KBM-7 (cell line): ENCODE data around the gene EPDR1.

Source experiments
- DNase-seq: peaks from one replicate; pipeline ENCODE4 v3.0.0-alpha.2; 2015
- in situ Hi-C: fragments of 300-500 bp; cut with MboI; formaldehyde crosslinking; loops from 2 replicates; pipeline ENCODE4 v1.14.3; 2020; ENCODE audit warnings: low sequenced_read_pairs, low pct_unique_long_range_greater_than_20kb, mixed read lengths

Gene EPDR1

DNA sequence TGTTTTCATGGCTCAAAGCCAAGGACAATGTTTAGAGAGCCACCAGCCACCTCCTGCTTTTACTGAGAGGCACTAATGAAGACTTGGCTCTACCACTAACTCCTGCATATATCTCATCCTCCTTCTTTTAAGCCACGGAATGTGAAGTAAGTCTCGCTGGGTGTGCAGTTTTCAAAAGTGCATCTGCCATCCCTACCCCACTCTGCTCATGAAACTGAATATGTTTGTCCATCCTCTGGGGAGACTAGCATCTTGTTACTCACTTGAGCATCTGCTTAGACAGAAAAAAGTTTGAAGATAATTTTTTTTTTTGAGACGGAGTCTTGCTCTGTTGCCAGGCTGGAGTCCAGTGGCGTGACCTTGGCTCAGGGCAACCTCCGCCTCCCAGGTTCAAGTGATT lies 40.8 kb downstream of the EPDR1 start:
- DNase-seq, result no peak
- in situ Hi-C loops, result no loop called here

DNA sequence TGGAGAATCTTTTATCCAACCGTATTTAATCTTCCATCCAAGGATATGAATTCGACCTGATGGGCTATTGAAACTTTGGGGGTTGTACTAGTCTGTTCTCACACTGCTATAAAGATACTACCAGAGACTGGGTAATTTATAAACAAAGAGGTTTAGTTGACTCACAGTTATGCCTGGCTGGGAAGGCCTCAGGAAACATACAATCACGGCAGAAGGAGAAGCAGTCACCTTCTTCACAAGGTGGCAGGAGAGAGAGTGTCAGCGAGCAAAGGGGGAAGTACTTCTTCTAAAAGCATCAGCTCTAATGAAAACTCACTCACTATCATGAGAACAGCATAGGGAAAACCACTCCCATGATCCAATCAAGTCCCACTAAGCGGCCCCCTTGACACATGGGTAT lies 43.8 kb downstream of the EPDR1 start:
- in situ Hi-C loops, result no loop called here
- DNase-seq, result no peak

DNA sequence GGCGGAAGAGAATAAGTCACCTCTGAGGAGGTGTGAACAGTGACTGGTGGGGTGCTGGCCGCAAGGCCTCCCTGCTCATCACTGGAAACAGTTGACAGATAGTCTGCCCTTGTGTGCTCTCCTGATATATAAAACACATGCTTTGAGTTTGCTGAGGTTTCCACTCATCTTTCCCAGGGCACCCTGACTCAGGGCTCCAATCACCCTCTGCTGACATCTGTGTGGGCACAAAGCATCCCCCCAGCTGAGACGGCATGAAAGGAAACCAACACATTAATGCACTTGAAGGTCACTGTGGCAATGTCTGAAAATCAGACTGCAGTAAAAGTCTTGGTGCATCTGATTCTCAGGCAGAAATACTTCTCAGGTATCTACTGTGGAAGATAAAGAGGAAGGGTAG lies 49.8 kb downstream of the EPDR1 start:
- in situ Hi-C loops, result no loop called here
- DNase-seq, result no peak

DNA sequence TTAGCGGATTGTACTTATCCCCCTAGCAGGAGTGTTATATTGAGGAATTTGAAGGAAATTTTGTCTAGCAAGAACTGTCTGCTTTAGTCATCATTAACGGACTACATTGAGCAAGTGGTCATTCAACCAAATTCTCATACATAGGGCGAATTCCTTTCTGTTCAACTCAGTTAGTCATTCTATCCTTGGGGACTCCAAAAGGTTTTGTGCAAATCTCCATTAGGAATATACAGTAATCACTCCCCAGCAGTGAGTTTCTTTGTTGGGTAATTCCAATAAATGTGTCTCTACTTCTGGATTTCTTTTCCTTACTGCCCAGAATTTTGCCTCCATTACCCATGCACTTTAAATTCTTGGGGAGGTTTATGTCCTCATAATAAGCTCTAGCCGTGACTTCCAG lies 51.1 kb downstream of the EPDR1 start:
- DNase-seq, result no peak
- in situ Hi-C loops, result no loop called here

DNA sequence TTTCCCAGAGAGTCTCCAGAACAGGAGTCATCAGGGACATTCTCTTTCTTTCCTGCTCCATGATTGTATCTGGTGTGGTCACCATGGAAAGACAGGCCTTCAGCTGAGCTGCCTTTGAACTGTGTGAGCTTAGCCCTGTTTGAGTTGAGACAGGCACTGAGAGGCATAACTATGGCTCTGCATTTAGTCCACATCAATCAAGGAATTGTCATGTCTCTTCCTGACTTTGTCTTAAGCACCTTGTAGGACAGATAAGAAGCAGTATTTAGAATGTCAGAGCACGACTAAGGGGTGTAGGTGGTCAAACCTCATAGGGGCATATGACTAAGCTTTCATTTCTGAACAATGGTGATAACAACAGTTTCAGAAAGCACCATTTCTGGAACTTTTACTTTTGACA lies 53.5 kb downstream of the EPDR1 start:
- peak; percentile 16 for DNase-seq
- in situ Hi-C loops, result no loop called here

DNA sequence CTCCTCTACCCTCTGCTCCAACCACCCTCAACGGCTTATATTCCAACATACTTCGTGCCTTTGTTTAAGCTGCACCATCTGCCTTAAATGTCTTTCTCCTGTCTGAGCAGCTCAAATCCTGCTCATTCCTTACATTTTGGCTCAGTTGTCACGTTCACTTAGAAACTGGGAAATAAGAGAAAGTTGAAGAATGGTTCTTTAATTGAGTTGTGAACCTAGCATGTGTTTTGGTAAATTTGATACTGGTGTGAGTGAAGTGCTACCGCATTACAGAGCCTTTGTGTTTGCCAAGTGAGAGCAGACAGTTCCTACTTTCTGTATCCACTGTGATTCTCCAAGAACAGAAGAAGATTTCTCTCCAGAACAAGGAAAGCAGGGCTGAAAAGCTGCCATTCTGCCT lies 54.3 kb downstream of the EPDR1 start:
- DNase-seq, result no peak
- in situ Hi-C loops, result no loop called here

DNA sequence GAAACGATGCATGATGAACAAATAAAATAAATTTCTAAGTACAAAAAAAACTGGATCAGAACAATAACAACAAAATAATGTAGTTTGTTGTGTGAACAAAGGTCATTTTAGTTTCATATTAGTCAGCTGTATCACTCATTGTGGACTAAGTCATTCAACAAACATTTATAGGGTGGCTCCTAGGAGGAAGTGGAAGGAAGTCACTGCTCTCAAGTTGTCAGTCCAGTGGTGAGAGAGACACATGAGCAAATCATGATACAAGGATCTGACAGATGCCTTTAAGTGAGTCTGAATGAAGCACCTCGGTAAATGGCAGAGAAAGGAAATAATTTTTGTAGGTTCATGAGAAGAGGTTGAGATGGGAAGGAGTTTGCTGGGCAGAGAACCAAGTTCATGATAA lies 56.8 kb downstream of the EPDR1 start:
- DNase-seq, result peak; percentile 10
- in situ Hi-C loops, result no loop called here

DNA sequence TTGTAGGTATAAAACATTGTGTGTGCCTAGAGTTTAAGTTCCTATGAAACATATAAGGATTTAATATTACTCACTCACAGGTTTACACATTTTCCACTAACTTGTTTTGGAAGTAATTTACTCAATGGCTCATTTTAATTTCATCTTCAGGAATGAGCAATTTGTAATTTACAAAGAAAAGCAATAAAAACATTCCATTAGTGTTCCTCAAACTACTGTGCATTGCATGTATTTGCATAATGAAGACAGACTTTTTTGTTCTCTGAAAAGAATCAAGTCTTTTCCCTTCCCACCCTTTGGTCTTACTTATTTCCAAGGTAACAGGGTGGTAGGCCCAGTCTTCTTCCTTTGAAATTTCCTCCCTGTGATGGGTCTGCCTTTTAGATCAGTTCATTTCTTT lies 61.2 kb downstream of the EPDR1 start:
- in situ Hi-C loops, result no loop called here

DNA sequence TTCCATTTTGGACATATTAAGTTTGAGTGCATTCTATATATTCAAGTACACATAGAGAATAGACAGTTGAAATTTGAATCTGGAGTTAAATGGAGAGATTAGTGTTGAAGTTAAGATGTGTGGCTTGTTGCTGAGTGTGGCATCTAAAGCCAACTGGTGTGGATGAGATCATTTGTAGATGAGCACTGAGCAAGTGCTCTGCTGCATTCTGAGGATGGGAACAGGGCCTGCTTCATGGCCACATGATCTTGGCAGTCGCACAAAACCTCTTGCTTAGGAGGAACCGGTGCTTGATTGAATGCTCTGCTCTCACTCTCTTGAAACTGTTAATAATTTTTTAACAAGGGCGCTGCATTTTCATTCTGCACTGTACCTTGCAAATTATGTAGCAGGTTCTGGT lies 62.0 kb downstream of the EPDR1 start:
- in situ Hi-C loops, result no loop called here

More for the DNA sequence above, 61.2 kb downstream of the EPDR1 start:
- no peak for DNase-seq

DNA sequence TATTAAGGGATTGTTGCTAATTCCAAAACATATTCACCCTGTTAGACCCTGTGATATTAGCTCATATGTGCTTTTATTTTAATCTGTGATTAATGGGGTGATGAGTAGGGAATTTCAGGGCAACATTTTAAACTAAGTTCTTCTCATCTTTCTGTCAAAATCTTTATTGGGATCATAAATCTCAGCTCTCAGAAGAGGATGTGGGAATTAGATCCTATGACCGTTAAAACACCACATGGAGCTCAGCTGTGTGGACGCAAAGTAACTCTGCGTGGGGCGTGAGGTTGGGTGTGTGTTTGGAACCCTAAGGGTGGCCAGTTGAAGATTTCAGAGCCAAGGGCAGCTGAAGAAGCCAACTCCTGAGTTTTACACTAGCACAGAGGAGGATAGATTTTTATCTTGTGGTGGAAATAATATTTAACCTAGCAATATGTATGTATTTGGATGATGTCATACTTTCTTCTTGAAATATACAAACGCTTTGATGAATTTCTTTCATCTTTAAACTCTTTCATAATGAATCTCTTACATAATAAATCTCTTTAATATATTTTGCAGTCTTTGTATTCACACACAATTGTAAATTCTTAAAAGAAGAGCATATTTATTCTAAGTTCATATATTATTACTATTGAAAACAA lies 64.4 kb downstream of the EPDR1 start:
- in situ Hi-C loops, result no loop called here
- no peak for DNase-seq

More for the DNA sequence above, 62.0 kb downstream of the EPDR1 start:
- DNase-seq, result no peak

DNA sequence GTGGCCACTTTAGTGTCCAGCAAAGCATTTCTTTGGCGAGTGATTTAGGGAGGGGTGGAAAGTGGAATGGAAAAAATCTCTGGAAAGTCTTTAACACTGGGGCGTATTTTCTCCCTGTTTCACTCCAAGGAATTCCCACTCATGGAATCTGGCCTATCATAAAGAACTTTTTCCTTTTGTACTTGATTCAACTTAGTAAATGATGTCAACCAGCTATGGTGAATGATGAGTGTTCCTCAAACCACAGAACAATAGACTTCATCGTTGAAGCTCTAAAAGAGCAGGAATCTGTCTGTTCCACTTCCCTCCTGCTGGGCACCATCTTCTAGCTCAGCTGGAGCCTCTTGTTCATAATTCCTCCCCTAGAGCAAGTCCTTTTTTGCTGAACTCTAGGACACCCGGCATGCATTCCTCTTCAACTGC lies 66.5 kb downstream of the EPDR1 start:
- in situ Hi-C loops, result no loop called here
- no peak for DNase-seq

DNA sequence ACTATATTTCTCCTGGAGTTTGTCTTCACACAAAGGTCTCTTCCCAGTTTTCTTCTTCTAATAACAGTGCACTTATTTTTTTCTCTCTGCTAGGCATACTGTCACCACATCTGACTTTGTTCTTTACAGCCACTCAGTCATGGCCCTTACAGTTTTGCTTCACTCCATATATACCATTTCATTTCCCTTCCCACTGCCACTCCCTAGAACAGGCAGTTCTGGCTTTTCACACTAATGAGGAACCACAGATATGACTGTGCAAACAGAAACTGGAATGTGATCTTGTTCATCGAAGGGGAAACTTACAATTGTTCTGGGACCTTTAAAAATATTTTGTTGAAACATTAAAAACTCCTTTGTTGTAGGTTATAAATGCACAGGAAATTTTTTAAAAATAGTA lies 67.3 kb downstream of the EPDR1 start:
- DNase-seq, result peak; percentile 70
- in situ Hi-C loops, result no loop called here

DNA sequence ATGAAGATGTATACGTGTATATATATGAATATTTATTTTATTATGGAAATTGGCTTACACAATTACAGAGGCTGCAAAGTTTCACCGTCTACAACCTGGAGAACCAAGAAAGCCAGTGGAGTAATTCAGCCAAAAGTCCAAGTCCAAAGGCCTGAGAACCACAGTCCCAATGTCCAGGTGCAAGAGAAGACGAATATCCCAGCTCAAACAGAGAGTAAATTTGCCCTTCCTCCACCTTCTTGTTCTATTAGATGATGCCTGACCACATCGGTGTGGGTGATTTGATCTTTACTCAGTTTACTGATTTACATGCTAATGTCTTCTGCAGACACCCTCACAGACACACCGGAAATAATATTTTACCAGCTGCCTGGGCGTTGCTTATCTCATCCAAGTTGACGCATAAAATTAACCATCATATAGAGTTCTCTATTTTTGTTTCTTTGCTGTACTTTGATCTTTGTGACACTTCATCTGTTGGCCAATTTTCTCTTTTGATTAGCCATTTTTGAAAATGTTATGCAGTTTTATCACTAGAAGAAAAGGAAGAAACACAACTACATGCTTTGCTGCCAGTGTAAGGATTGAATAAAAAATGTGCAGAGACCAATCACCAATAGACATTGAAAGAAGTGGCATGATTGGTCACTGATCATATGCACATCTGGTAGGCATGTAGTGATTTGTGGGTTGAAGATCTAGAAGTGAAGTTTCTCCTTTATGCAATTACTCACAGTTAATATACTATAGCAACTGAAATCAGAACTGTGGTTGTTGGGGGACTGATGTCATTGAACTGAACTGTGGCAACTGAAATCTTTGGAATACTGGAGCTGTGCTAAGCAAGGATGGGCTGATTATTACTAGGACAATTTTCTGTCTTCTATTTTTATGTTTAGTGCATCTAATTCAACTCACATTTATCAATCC lies 68.5 kb downstream of the EPDR1 start:
- no peak for DNase-seq
- in situ Hi-C loops, result no loop called here

DNA sequence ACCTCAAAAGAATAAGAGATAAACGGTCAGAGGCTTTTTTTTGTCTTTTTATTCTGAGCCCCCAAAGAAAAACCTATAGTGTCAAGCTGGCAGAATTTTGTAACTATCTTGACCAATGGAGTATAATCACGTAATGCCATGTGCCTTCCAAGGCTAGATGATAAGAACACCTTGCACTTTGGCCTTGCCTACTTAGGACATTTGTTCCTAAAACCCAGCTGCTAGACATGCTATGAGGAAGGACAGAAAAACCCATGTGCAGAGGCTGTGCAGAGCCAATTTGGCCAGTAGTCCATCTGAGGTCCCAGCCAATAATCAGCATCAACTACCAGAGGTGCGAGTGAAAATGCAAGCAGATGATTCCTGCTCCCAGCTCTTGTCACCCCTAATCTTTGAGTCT lies 69.9 kb downstream of the EPDR1 start:
- in situ Hi-C loops, result no loop called here
- no peak for DNase-seq

DNA sequence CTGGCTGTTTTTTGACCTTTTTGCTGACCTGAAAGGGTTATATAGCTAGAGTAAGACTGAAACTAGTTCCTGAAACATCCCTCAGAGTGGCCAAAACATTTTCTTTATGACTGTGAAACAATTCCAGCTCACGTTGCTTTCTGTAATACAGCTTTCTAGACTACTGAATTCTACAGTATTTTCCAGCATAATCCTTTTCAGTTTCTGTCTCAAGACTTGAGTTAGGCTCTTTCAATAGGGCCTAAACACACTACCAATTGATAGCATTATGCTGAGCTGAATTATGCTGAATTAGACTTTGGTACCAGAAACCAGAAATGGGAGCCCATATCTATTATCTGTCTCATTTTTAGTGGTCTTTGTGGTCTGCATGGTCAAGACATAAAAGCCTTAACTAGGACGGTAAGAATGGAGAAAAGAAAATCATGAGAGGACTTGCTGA lies 72.6 kb downstream of the EPDR1 start:
- DNase-seq, result no peak
- in situ Hi-C loops, result no loop called here

DNA sequence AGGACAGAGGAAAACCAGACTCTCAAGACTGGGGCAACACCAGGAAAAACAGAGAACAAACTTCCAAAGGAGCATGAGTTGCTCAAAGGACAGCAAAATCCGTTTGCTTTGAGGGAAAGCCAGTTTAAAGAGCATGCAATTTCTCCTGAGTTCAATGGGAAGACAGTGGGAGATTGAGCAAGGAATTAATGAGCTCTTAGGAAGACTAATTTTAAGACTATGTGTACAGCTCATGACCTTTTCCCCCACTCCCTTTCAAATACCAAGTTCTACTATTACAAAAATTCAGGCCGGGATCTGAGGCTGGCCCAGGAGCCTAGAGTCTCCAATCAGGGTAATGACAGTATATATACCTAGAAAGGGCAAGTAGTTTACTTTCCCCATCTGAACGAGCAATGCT lies 79.2 kb downstream of the EPDR1 start:
- in situ Hi-C loops, result no loop called here
- DNase-seq, result no peak

DNA sequence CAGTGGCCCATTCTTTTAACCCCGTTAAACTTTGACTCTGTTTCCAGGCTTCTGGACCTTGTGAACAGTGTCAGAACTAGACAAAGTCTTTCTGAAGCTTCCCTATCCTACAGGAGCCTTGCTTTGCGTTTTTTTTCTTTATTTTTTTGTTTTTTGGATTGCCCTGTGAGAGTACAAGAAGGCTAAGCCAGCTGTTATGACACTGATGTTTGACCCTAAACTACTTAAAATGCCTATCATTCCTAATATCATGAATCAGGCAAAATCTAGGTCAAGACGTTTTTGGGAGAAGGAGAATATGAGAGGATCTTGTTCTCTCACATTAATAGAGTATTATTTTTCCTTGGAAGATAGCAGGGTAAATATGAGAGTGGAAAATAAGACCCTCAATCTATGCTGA lies 79.8 kb downstream of the EPDR1 start:
- DNase-seq, result no peak
- in situ Hi-C loops, result no loop called here
